HG03432 (cell line): ENCODE data around the gene CALML3.

Experiments
- ATAC-seq: cut with Tn5 transposase; IDR thresholded peaks from one replicate; pipeline ENCODE4 v1.9.1; 2021; ENCODE audit warnings: mild to moderate bottlenecking, moderate library complexity; ENCODE audit not compliant: unreplicated experiment

The CALML3 gene

GRCh38 chr10:5506246-5506645 is 18.5 kb upstream of the CALML3 start:
- ATAC-seq = no peak

GRCh38 chr10:5506751-5507648 is 17.8 kb upstream of the CALML3 start:
- ATAC-seq = no peak

GRCh38 chr10:5507649-5508131 is 17.1 kb upstream of the CALML3 start:
- no peak for ATAC-seq

- ATAC-seq = no peak
These were observed 16.6 kb upstream of the CALML3 start for GRCh38 chr10:5508161-5508604.

GRCh38 chr10:5508786-5509185 is 16.0 kb upstream of the CALML3 start:
- ATAC-seq = no peak

- ATAC-seq = no peak
These were observed 15.5 kb upstream of the CALML3 start for GRCh38 chr10:5509236-5509635.

- no peak for ATAC-seq
These were observed 15.1 kb upstream of the CALML3 start for GRCh38 chr10:5509691-5510090.

GRCh38 chr10:5510281-5511072 is 14.3 kb upstream of the CALML3 start:
- ATAC-seq = no peak

GRCh38 chr10:5511231-5511884 is 13.4 kb upstream of the CALML3 start:
- no peak for ATAC-seq

- ATAC-seq = no peak
These were observed 12.9 kb upstream of the CALML3 start for GRCh38 chr10:5511885-5512280.

GRCh38 chr10:5512331-5512730 is 12.4 kb upstream of the CALML3 start:
- no peak for ATAC-seq

- no peak for ATAC-seq
These were observed 11.7 kb upstream of the CALML3 start for GRCh38 chr10:5512881-5513612.

- ATAC-seq = no peak
These were observed 10.4 kb upstream of the CALML3 start for GRCh38 chr10:5514226-5514850.

GRCh38 chr10:5515948-5516761 is 8.6 kb upstream of the CALML3 start:
- no peak for ATAC-seq

- no peak for ATAC-seq
These were observed 7.2 kb upstream of the CALML3 start for GRCh38 chr10:5517546-5517945.

GRCh38 chr10:5518143-5518542 is 6.6 kb upstream of the CALML3 start:
- no peak for ATAC-seq

- no peak for ATAC-seq
These were observed 5.7 kb upstream of the CALML3 start for GRCh38 chr10:5519054-5519453.

GRCh38 chr10:5522913-5523560 is 1.7 kb upstream of the CALML3 start:
- ATAC-seq = no peak
